ENCODE measurements around the gene MX2. TPM values are rescaled to one million over a fixed set of nuclear protein-coding genes. Genes with fewer than 3 reads are reported as not detected.

MX2 gene
- total RNA-seq, 2 experiments from 2014 or later = 65.1 to 158 TPM

- peaks cover 77% of the 10 kb centered on the region for H3K4me1 Mint-ChIP-seq
- H3K27ac Mint-ChIP-seq = peak overlapping the region; percentile 97
- H3K9me3 Mint-ChIP-seq (ENCODE audit: low read depth) = no peaks in the 10 kb centered on the region
- ATAC-seq = no peak
- H3K36me3 Mint-ChIP-seq = peaks cover 62% of the 10 kb centered on the region
- DNase-seq = peak; percentile 42
- peak overlapping the region; percentile 16 for H3K4me3 Mint-ChIP-seq
- no peaks in the 10 kb centered on the region for H3K27me3 Mint-ChIP-seq
- CTCF ChIA-PET = interaction anchor here (1.7 kb wide), 1 partner anchor 8 kb away, joined by 4 read pairs; no protein-coding TSS in a partner anchor
These were observed 2.5 kb downstream of the MX2 start for GRCh38 chr21:41364308-41364707.

GRCh38 chr21:41365377-41366107 is 3.7 kb downstream of the MX2 start:
- Mint-ChIP-seq H3K9me3 (ENCODE audit: low read depth) (no peaks in the 10 kb centered on the region), H3K4me3 (no peak overlapping the region), H3K36me3 (peaks cover 64% of the 10 kb centered on the region), H3K4me1 (peaks cover 86% of the 10 kb centered on the region), H3K27me3 (no peaks in the 10 kb centered on the region), H3K27ac (peak overlapping the region; percentile 25)
- ATAC-seq = no peak
- DNase-seq = no peak
- CTCF ChIA-PET = no interaction called here

- Mint-ChIP-seq H3K4me1 (peaks cover 87% of the 10 kb centered on the region), H3K36me3 (peaks cover 71% of the 10 kb centered on the region), H3K4me3 (no peak overlapping the region), H3K27me3 (no peaks in the 10 kb centered on the region), H3K9me3 (ENCODE audit: low read depth) (no peaks in the 10 kb centered on the region), H3K27ac (no peak overlapping the region)
- CTCF ChIA-PET = interaction anchor here (1.1 kb wide), 1 partner anchor 91 kb away, joined by 3 read pairs; no protein-coding TSS in a partner anchor
- no peak for DNase-seq
- ATAC-seq = no peak
These were observed 4.8 kb downstream of the MX2 start for GRCh38 chr21:41366522-41367151.

- no peaks in the 10 kb centered on the region for H3K27me3 Mint-ChIP-seq
- peaks cover 88% of the 10 kb centered on the region for H3K4me1 Mint-ChIP-seq
- H3K36me3 Mint-ChIP-seq = peaks cover 66% of the 10 kb centered on the region
- H3K27ac Mint-ChIP-seq = peak overlapping the region; percentile 16
- no peaks in the 10 kb centered on the region for H3K9me3 Mint-ChIP-seq (ENCODE audit: low read depth)
- CTCF ChIA-PET = interaction anchor here (1.1 kb wide), 1 partner anchor 91 kb away, joined by 3 read pairs; no protein-coding TSS in a partner anchor
- no peak overlapping the region for H3K4me3 Mint-ChIP-seq
- DNase-seq (no peak), ATAC-seq (no peak)
These were observed 5.6 kb downstream of the MX2 start for GRCh38 chr21:41367301-41367944.

GRCh38 chr21:41367945-41368734 is 6.3 kb downstream of the MX2 start:
- no peak for DNase-seq
- Mint-ChIP-seq H3K27me3 (no peaks in the 10 kb centered on the region), H3K4me1 (peaks cover 88% of the 10 kb centered on the region), H3K36me3 (peaks cover 63% of the 10 kb centered on the region), H3K9me3 (ENCODE audit: low read depth) (no peaks in the 10 kb centered on the region), H3K27ac (peak overlapping the region; percentile 89), H3K4me3 (peak overlapping the region; percentile 71)
- CTCF ChIA-PET = interaction anchor here (1.1 to 2.4 kb wide), 3 partner anchors 55 to 90 kb away, joined by 3 to 8 read pairs (median 6); no protein-coding TSS in a partner anchor
- no peak for ATAC-seq

GRCh38 chr21:41368735-41369104 is 6.9 kb downstream of the MX2 start:
- peaks cover 84% of the 10 kb centered on the region for H3K4me1 Mint-ChIP-seq
- DNase-seq = no peak
- H3K9me3 Mint-ChIP-seq (ENCODE audit: low read depth) = no peaks in the 10 kb centered on the region
- H3K36me3 Mint-ChIP-seq = peaks cover 57% of the 10 kb centered on the region
- H3K27me3 Mint-ChIP-seq = no peaks in the 10 kb centered on the region
- CTCF ChIA-PET = interaction anchor here (1.8 to 2.4 kb wide), 2 partner anchors 55 to 86 kb away, joined by 6 to 8 read pairs; no protein-coding TSS in a partner anchor
- no peak for ATAC-seq
- peak overlapping the region; percentile 71 for H3K4me3 Mint-ChIP-seq
- H3K27ac Mint-ChIP-seq = peak overlapping the region; percentile 89

GRCh38 chr21:41369105-41369919 is 7.5 kb downstream of the MX2 start:
- ATAC-seq (peak; percentile 54), DNase-seq (peak; percentile 51)
- H3K4me1 Mint-ChIP-seq = peaks cover 81% of the 10 kb centered on the region
- CTCF ChIA-PET = interaction anchor here (1.2 to 2.4 kb wide), 5 partner anchors 8 to 86 kb away, joined by 4 to 8 read pairs (median 6); partner anchors contain the start of gene MX2
- H3K36me3 Mint-ChIP-seq = peaks cover 54% of the 10 kb centered on the region
- H3K4me3 Mint-ChIP-seq = peak overlapping the region; percentile 71
- H3K27me3 Mint-ChIP-seq = no peaks in the 10 kb centered on the region
- H3K27ac Mint-ChIP-seq = peak overlapping the region; percentile 89
- no peaks in the 10 kb centered on the region for H3K9me3 Mint-ChIP-seq (ENCODE audit: low read depth)

- Mint-ChIP-seq H3K4me3 (peak overlapping the region; percentile 71), H3K9me3 (ENCODE audit: low read depth) (no peaks in the 10 kb centered on the region), H3K27ac (peak overlapping the region; percentile 89), H3K4me1 (peaks cover 79% of the 10 kb centered on the region), H3K36me3 (peaks cover 53% of the 10 kb centered on the region), H3K27me3 (no peaks in the 10 kb centered on the region)
- ATAC-seq (peak; percentile 62), DNase-seq (peak; percentile 68)
- CTCF ChIA-PET = interaction anchor here (1.2 to 2.4 kb wide), 5 partner anchors 9 to 87 kb away, joined by 4 to 8 read pairs (median 6); partner anchors contain the start of gene MX2
These were observed 8.4 kb downstream of the MX2 start for GRCh38 chr21:41369920-41370839.

GRCh38 chr21:41370840-41371684 is 9.2 kb downstream of the MX2 start:
- Mint-ChIP-seq H3K4me1 (peaks cover 73% of the 10 kb centered on the region), H3K4me3 (peak overlapping the region; percentile 71), H3K27me3 (no peaks in the 10 kb centered on the region), H3K27ac (peak overlapping the region; percentile 89), H3K36me3 (peaks cover 44% of the 10 kb centered on the region), H3K9me3 (ENCODE audit: low read depth) (no peaks in the 10 kb centered on the region)
- CTCF ChIA-PET = interaction anchor here (1.2 to 1.9 kb wide), 3 partner anchors 8 to 47 kb away, joined by 4 to 7 read pairs (median 4); partner anchors contain the start of gene MX2
- DNase-seq = no peak
- no peak for ATAC-seq

- Mint-ChIP-seq H3K36me3 (peaks cover 41% of the 10 kb centered on the region), H3K9me3 (ENCODE audit: low read depth) (no peaks in the 10 kb centered on the region), H3K4me3 (no peak overlapping the region), H3K4me1 (peaks cover 69% of the 10 kb centered on the region), H3K27me3 (no peaks in the 10 kb centered on the region), H3K27ac (no peak overlapping the region)
- no peak for ATAC-seq
- DNase-seq = no peak
- CTCF ChIA-PET = interaction anchor here (1.8 to 1.9 kb wide), 2 partner anchors 8 to 89 kb away, joined by 4 to 10 read pairs; no protein-coding TSS in a partner anchor
These were observed 9.8 kb downstream of the MX2 start for GRCh38 chr21:41371685-41372030.

- no peak overlapping the region for H3K27ac Mint-ChIP-seq
- DNase-seq (no peak), ATAC-seq (no peak)
- no peak overlapping the region for H3K4me3 Mint-ChIP-seq
- H3K36me3 Mint-ChIP-seq = peaks cover 40% of the 10 kb centered on the region
- CTCF ChIA-PET = interaction anchor here (1.8 to 1.9 kb wide), 2 partner anchors 10 to 90 kb away, joined by 4 to 10 read pairs; no protein-coding TSS in a partner anchor
- peaks cover 55% of the 10 kb centered on the region for H3K4me1 Mint-ChIP-seq
- H3K9me3 Mint-ChIP-seq (ENCODE audit: low read depth) = no peaks in the 10 kb centered on the region
- no peaks in the 10 kb centered on the region for H3K27me3 Mint-ChIP-seq
These were observed 11.4 kb downstream of the MX2 start for GRCh38 chr21:41373253-41373652.
